Measurements from ENCODE around the gene HLA-F.

DNA sequence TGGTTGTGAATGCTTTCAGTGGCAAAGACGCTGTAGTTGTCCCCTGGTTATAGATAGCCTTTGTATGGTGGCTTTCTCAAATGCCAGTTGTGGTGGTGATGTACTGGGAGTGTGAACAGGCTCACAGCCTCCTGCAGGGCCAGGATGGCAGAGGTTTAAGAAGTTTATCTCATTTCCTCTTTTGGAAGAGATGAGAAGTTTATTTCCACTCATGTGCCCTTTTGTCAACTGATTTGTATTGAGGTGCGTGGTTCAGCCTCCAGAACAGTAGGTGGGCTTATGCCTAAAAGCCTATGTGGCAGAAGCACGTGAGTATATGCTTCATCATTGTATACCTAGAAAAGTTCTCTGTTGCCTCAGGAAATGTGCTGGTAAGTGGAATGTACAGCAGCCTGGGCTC, 28.6 kb upstream of the HLA-F start:
- TF ChIP-seq POLR2A (IDR thresholded peaks at IDR 0.05) (no peak), CTCF (IDR thresholded peaks at IDR 0.05) (no peak)
